CD8-positive, alpha-beta memory T cell (primary cell): Measurements from ENCODE around the gene GSG1L. TPM values are rescaled to one million over a fixed set of nuclear protein-coding genes. Genes with fewer than 3 reads are reported as not detected.

Source experiments
- CTCF ChIA-PET: fragments of 350-600 bp; sonication (Branson Sonifier 250); formaldehyde crosslinking; loops from one replicate; lab custom pipeline; 2021; ENCODE audit warnings: antibody characterized with exemption; lab: Charles Lee
- POLR2A ChIA-PET: fragments of 350-600 bp; sonication (Branson Sonifier 250); formaldehyde crosslinking; loops from one replicate; lab custom pipeline; 2021; ENCODE audit warnings: antibody characterized with exemption; lab: Charles Lee
- DNase-seq, 5 donors: peaks; one replicate each; pipeline versions ENCODE4 v3.0.0 to v3.0.0-alpha.2; 2020 to 2022; ENCODE audit warnings: mixed read lengths in 1 of 5
- H3K27ac ChIP-seq: one replicate; pipeline ENCODE4 v1.7.0; 2013; ENCODE audit warnings: low read depth, mild to moderate bottlenecking, low read length, moderate library complexity
- H3K27me3 ChIP-seq: 2 replicates; pipeline ENCODE4 v1.7.0; 2013; ENCODE audit warnings: low read length, mild to moderate bottlenecking; ENCODE audit not compliant: insufficient read depth, poor library complexity, severe bottlenecking
- H3K36me3 ChIP-seq: 2 replicates; pipeline ENCODE4 v1.7.0; 2013; ENCODE audit warnings: mild to moderate bottlenecking, low read length, moderate library complexity; ENCODE audit not compliant: insufficient read depth
- H3K4me1 ChIP-seq: 2 replicates; pipeline ENCODE4 v1.7.0; 2013; ENCODE audit warnings: mild to moderate bottlenecking, low read length, moderate library complexity; ENCODE audit not compliant: insufficient read depth
- H3K4me3 ChIP-seq: 2 replicates; pipeline ENCODE4 v1.7.0; 2013; ENCODE audit warnings: mild to moderate bottlenecking, low read length
- H3K9me3 ChIP-seq: 2 replicates; pipeline ENCODE4 v1.7.0; 2013; ENCODE audit warnings: mild to moderate bottlenecking, low read length
- H3K27ac Mint-ChIP-seq, 8 donors: one replicate each; pipeline ENCODE4 v1.8.0; 2020 to 2021; ENCODE audit warnings: mixed read lengths in 8 of 8, mild to moderate bottlenecking in 6 of 8, inconsistent platforms in 3 of 8, moderate library complexity in 3 of 8
- H3K27me3 Mint-ChIP-seq, 2 donors: one replicate each; pipeline ENCODE4 v1.8.0; 2020 to 2021; ENCODE audit warnings: mixed read lengths in 2 of 2, mild to moderate bottlenecking in 1 of 2, moderate library complexity in 1 of 2
- H3K36me3 Mint-ChIP-seq, 3 donors: one replicate each; pipeline ENCODE4 v1.8.0; 2020 to 2021; ENCODE audit warnings: mixed read lengths in 3 of 3, inconsistent platforms in 1 of 3, mild to moderate bottlenecking in 1 of 3
- H3K4me1 Mint-ChIP-seq, 3 donors: one replicate each; pipeline ENCODE4 v1.8.0; 2020 to 2021; ENCODE audit warnings: mixed read lengths in 3 of 3, inconsistent platforms in 1 of 3, mild to moderate bottlenecking in 1 of 3
- H3K4me3 Mint-ChIP-seq, 7 donors: one replicate each; pipeline ENCODE4 v1.8.0; 2020 to 2021; ENCODE audit warnings: mixed read lengths in 7 of 7, mild to moderate bottlenecking in 6 of 7, moderate library complexity in 4 of 7, inconsistent platforms in 2 of 7
- H3K9me3 Mint-ChIP-seq, 5 donors: one replicate each; pipeline ENCODE4 v1.8.0; 2020 to 2022; ENCODE audit warnings: mixed read lengths in 5 of 5, mild to moderate bottlenecking in 3 of 5, moderate library complexity in 2 of 5, inconsistent platforms in 1 of 5
- polyA plus RNA-seq: library from polyadenylated mRNA; unstranded; fragments of 300-500 nt; fragmentation: Illumina TruSeq; gene quantifications from one replicate; pipeline ENCODE4 v1.2.3, GENCODE V29; 2021
- total RNA-seq, 2 experiments: library from RNA; stranded (reverse); gene quantifications; one replicate each; pipeline ENCODE4 v1.2.3, GENCODE V29; 2021

GSG1L gene
- total and polyA plus RNA-seq, 3 experiments from 2014 or later = 0.18 TPM; not detected in 2

DNA sequence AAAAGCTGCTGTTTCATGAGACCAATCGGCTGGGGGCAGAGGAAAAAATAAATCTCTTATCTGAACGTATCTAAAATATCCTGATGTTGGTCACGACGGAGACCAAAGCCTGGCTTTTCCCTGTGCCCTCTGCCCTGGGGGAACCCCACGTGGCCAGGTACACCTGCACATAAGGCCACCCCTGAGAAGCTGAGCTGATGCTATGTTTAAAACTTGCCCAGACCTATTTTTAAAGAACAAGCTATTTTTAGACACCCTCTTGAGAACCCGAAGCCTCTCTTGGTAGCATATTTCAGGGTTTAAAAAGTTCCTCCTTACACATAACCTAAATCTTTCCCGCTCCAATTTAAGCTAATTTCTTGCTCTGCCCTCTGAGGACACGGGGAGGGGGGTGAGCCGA, 210.4 kb downstream of the GSG1L start:
- Mint-ChIP-seq H3K4me3 (no peak overlapping the region), H3K27ac (no peak overlapping the region), H3K9me3 (no peaks in the 10 kb centered on the region)

DNA sequence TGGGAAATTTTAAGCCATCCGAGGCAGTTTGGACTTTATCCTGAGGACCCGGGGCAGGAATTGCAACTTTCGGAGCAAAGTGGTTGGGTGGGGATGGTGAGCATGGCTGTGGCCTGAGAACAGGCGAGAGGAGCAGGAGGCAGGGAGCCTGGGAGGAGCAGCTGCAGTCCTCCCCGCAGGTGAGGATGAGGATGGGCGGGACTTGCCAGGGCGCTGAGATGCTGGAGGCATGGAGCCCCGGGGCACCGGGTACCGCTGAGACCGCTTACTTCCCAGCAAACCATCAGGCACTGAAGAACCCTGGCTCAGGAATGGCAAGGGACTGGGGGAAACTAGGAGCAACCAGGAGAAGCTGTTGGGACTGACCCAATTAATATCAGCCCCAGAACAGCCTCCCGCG, 210.8 kb downstream of the GSG1L start:
- POLR2A ChIA-PET = no interaction called here

More for the DNA sequence above, 210.4 kb downstream of the GSG1L start:
- Histone ChIP-seq H3K4me1 (no peaks in the 10 kb centered on the region), H3K36me3 (no peaks in the 10 kb centered on the region), H3K9me3 (no peaks in the 10 kb centered on the region), H3K4me3 (no peak overlapping the region), H3K27me3 (no peaks in the 10 kb centered on the region), H3K27ac (no peak overlapping the region)
- Mint-ChIP-seq H3K36me3 (no peaks in the 10 kb centered on the region), H3K27me3 (peaks cover 25 to 55% of the 10 kb centered on the region in 2 donors), H3K4me1 (no peaks in the 10 kb centered on the region)
- POLR2A ChIA-PET = no interaction called here
- CTCF ChIA-PET = no interaction called here
- DNase-seq = no peak

DNA sequence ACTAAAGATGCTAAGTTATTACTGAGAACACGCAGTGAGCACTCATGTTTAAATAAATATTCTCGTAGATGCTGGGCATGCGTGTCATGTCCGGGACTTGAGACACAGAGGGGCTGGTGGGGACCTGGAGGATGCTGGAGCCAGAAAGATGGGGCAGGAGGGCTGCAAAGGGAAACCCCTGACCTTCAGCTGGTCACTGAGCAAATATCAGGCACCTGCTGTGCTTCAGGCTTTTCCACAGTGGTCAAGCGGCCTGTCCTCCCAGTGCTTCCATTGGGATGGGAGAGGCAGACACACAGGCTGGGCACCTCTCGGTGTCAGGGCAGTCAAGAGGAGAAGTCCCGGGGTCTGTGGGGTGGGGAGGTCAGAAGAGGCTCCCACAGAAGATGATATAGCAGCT, 211.4 kb downstream of the GSG1L start:
- Mint-ChIP-seq H3K4me1 (no peaks in the 10 kb centered on the region), H3K36me3 (no peaks in the 10 kb centered on the region), H3K27me3 (peaks cover 28 to 50% of the 10 kb centered on the region in 2 donors), H3K27ac (peak overlapping the region in 1 of 8 donors; percentile 89), H3K9me3 (no peaks in the 10 kb centered on the region), H3K4me3 (no peak overlapping the region)
- no peaks in the 10 kb centered on the region for H3K36me3 ChIP-seq
- no peaks in the 10 kb centered on the region for H3K27me3 ChIP-seq
- DNase-seq = no peak
- no peaks in the 10 kb centered on the region for H3K4me1 ChIP-seq
- H3K9me3 ChIP-seq = no peaks in the 10 kb centered on the region
- CTCF ChIA-PET = no interaction called here
- H3K4me3 ChIP-seq = no peak overlapping the region
- POLR2A ChIA-PET = no interaction called here
- H3K27ac ChIP-seq = no peak overlapping the region

More for the DNA sequence above, 210.8 kb downstream of the GSG1L start:
- H3K27me3 ChIP-seq = no peaks in the 10 kb centered on the region
- no peaks in the 10 kb centered on the region for H3K4me1 ChIP-seq
- H3K27ac Mint-ChIP-seq = no peak overlapping the region
- no peaks in the 10 kb centered on the region for H3K36me3 Mint-ChIP-seq
- H3K9me3 ChIP-seq = no peaks in the 10 kb centered on the region
- H3K27me3 Mint-ChIP-seq = peaks cover 26 to 53% of the 10 kb centered on the region in 2 donors
- no peak overlapping the region for H3K4me3 Mint-ChIP-seq
- no peaks in the 10 kb centered on the region for H3K9me3 Mint-ChIP-seq
- H3K4me3 ChIP-seq = no peak overlapping the region
- DNase-seq = no peak
- H3K27ac ChIP-seq = no peak overlapping the region
- CTCF ChIA-PET = no interaction called here
- no peaks in the 10 kb centered on the region for H3K36me3 ChIP-seq
- H3K4me1 Mint-ChIP-seq = no peaks in the 10 kb centered on the region

DNA sequence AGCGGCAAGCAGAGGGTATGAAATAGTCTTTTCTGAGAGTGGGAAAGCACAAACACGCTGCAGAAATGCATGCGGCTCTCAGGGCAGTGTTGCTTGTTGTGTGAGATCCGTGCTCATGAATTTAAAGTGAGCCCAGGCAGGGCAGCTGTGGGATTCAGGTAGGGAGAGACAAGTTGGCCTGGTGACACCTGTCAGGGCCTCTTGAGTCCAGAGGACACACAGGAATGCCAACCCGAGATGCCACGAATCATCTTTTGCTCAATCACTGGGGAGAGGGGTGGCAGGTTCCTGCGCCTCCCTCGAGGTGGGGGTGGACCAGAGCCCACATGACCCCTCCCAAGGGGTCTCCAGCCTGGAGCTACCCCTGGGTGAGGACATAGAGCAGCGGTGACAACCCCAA, 211.9 kb downstream of the GSG1L start:
- H3K4me1 ChIP-seq = no peaks in the 10 kb centered on the region
- Mint-ChIP-seq H3K27ac (peak overlapping the region in 1 of 8 donors; percentile 24), H3K27me3 (peaks cover 28 to 47% of the 10 kb centered on the region in 2 donors), H3K9me3 (no peaks in the 10 kb centered on the region), H3K4me3 (no peak overlapping the region), H3K4me1 (no peaks in the 10 kb centered on the region), H3K36me3 (no peaks in the 10 kb centered on the region)
- H3K27ac ChIP-seq = no peak overlapping the region
- ChIA-PET CTCF (no interaction called here), POLR2A (no interaction called here)
- H3K27me3 ChIP-seq = no peaks in the 10 kb centered on the region
- no peaks in the 10 kb centered on the region for H3K36me3 ChIP-seq
- H3K9me3 ChIP-seq = no peaks in the 10 kb centered on the region
- H3K4me3 ChIP-seq = no peak overlapping the region
- DNase-seq = no peak

DNA sequence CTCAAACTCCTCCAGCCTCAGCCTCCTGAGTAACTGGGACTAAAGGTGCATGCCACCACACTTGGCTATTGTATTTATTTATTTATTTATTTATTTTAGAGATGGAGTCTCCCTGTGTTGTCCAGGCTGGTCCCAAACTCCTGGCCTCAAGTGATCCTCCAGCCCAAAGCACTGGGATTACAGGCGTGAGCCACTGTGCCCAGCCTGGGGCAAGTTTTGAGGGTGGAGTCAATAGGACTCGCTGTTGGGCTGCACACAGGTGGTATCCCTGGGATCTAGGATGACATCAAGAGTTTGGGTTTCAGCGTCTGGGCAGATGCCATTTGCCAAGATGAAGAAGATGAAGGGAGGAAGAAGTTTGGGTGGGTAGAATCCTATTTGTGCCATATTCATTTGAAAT, 213.9 kb downstream of the GSG1L start:
- Mint-ChIP-seq H3K27me3 (peaks cover 34 to 48% of the 10 kb centered on the region in 2 donors), H3K9me3 (no peaks in the 10 kb centered on the region)

DNA sequence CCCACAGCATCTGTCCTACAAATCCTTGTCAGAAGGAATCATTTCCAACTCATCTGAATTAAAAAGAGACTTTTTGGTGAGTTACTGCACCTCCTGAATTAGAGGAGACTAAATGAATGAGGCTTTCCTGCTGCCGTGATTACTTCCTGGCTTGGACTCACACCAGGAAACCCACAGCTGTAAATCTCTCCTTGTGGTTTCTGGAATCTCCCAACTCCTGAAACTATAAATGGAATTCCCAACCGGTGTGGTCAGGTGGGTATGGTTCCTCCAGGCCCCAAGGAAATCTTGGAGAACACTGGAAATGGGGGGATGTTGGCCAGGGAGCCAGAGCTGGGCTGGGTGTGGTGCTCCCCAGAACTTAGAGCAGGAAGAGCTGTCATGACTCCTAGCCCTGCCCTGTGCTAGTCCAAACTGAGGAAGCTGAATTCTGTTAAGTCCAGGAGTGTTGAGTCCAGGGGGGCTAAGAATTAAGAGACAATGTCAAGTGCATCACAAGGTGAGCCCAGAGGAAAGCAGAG, 216.4 kb downstream of the GSG1L start:
- no peak overlapping the region for H3K27ac ChIP-seq

More for the DNA sequence above, 213.9 kb downstream of the GSG1L start:
- H3K4me1 ChIP-seq = no peaks in the 10 kb centered on the region
- ChIA-PET CTCF (no interaction called here), POLR2A (no interaction called here)
- Mint-ChIP-seq H3K4me3 (no peak overlapping the region), H3K36me3 (no peaks in the 10 kb centered on the region), H3K4me1 (no peaks in the 10 kb centered on the region), H3K27ac (no peak overlapping the region)
- H3K27ac ChIP-seq = no peak overlapping the region
- no peaks in the 10 kb centered on the region for H3K9me3 ChIP-seq
- no peak overlapping the region for H3K4me3 ChIP-seq
- DNase-seq = no peak
- H3K27me3 ChIP-seq = no peaks in the 10 kb centered on the region
- H3K36me3 ChIP-seq = no peaks in the 10 kb centered on the region

DNA sequence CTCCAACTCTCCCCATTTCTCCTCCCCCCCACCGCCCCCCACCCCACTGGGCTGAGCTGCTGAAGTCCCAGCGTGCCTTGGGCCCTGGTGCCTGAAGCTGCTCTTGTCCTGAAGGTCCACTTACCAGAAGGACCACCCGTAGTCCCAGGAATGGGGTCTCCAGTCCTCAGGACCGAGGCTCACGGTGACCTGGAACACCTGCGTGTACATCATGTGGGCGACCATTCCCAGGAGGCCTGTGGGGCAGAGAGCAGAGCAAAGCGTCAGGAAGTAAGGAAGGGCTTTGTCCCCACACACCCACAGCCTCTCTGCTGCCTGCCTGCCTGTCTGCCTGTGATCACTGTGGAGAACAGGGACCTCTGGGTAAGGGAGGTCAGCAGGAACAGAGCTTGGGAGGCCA, 218.7 kb downstream of the GSG1L start:
- no peak overlapping the region for H3K27ac Mint-ChIP-seq
- H3K4me1 Mint-ChIP-seq = no peaks in the 10 kb centered on the region
- Histone ChIP-seq H3K36me3 (no peaks in the 10 kb centered on the region), H3K27ac (no peak overlapping the region), H3K4me3 (no peak overlapping the region), H3K9me3 (no peaks in the 10 kb centered on the region), H3K27me3 (no peaks in the 10 kb centered on the region), H3K4me1 (no peaks in the 10 kb centered on the region)
- H3K4me3 Mint-ChIP-seq = no peak overlapping the region
- POLR2A ChIA-PET = no interaction called here
- no peaks in the 10 kb centered on the region for H3K9me3 Mint-ChIP-seq
- no peaks in the 10 kb centered on the region for H3K36me3 Mint-ChIP-seq
- peaks cover 29 to 36% of the 10 kb centered on the region in 2 donors for H3K27me3 Mint-ChIP-seq
- DNase-seq = no peak
- CTCF ChIA-PET = no interaction called here

More for the DNA sequence above, 216.4 kb downstream of the GSG1L start:
- DNase-seq = no peak
- H3K4me3 Mint-ChIP-seq = peak overlapping the region in 1 of 7 donors; percentile 38
- Histone ChIP-seq H3K4me1 (no peaks in the 10 kb centered on the region), H3K4me3 (no peak overlapping the region), H3K9me3 (no peaks in the 10 kb centered on the region), H3K36me3 (no peaks in the 10 kb centered on the region), H3K27me3 (no peaks in the 10 kb centered on the region)
- H3K36me3 Mint-ChIP-seq = no peaks in the 10 kb centered on the region
- POLR2A ChIA-PET = no interaction called here
- no peak overlapping the region for H3K27ac Mint-ChIP-seq
- no peaks in the 10 kb centered on the region for H3K9me3 Mint-ChIP-seq
- CTCF ChIA-PET = no interaction called here
- peaks cover 41 to 44% of the 10 kb centered on the region in 2 donors for H3K27me3 Mint-ChIP-seq
- H3K4me1 Mint-ChIP-seq = no peaks in the 10 kb centered on the region

DNA sequence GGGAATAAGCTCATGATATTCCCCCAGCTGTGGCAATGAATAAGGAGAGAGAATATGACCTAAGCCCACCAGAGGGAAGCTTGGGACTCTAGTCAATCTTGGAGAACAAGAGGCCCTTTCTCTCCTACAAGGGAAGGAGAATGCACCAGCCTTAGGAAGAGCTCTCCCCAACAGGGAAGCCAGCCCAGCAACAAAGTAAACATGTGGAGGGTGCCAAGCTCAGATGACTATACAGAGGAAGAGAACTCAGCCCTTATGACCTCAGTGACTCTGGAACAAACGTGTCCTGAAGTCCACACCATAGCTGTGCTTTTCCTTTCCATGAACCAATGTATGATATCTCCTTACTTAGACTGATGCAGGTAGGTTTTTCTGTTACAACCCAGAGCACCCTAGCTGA, 219.7 kb downstream of the GSG1L start:
- H3K4me1 ChIP-seq = no peaks in the 10 kb centered on the region
- no peaks in the 10 kb centered on the region for H3K9me3 Mint-ChIP-seq
- no peak for DNase-seq
- no peaks in the 10 kb centered on the region for H3K4me1 Mint-ChIP-seq
- H3K4me3 Mint-ChIP-seq = no peak overlapping the region
- peaks cover 32 to 41% of the 10 kb centered on the region in 2 donors for H3K27me3 Mint-ChIP-seq
- H3K36me3 Mint-ChIP-seq = no peaks in the 10 kb centered on the region
- ChIA-PET CTCF (no interaction called here), POLR2A (no interaction called here)
- H3K9me3 ChIP-seq = no peaks in the 10 kb centered on the region
- H3K27me3 ChIP-seq = no peaks in the 10 kb centered on the region
- no peak overlapping the region for H3K4me3 ChIP-seq
- H3K27ac Mint-ChIP-seq = no peak overlapping the region
- H3K36me3 ChIP-seq = no peaks in the 10 kb centered on the region
- no peak overlapping the region for H3K27ac ChIP-seq
